ENCODE measurements around the gene CPM. TPM values are rescaled to one million over a fixed set of nuclear protein-coding genes. Genes with fewer than 3 reads are reported as not detected.
"Not testable (repeated sequence)": the region's sequence is repeated elsewhere in the genome, so short reads cannot be mapped to it uniquely, and the experiment has no call there.

Gene CPM
- total RNA-seq, 1 experiment from 2014 or later: 13.3 TPM

DNA sequence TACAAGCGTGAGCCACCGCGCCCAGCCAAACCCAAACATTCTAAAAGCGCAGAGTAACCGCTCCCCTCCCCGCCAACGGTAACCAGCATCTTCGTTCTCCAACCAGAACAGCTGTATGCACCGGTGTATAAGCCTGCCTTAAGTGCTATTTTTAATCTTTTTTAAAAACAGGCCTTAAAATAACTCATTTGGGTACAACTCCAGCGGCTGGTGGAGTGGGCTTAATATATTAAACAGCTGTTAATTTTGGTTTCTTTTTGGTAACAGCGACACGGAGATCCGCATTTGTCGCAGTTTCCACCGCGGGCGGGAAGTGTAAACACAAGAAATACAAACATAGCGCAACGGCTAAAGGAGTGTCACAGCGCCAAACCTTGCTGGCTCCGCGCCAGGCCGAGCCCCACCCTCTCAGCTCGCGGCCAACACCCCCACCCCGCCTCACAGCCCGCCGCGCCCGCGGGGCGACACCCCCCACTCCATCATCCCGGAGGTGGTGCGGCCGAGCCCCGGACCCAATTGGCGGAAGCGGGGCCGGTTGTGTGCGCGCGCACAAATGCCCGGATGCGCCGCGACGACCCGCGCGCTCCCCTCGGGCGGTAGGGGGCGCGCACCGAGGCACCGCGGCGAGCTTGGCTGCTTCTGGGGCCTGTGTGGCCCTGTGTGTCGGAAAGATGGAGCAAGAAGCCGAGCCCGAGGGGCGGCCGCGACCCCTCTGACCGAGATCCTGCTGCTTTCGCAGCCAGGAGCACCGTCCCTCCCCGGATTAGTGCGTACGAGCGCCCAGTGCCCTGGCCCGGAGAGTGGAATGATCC, 125.2 kb downstream of the CPM start, which contains the start of gene MDM2:
Gene MDM2 (plus strand): TSS at position 602 of the 812 bp plus-strand sequence. CDS start 301 bp downstream, outside the sequence.
- DNase-seq (ENCODE audit: low read depth): peak; percentile 90

DNA sequence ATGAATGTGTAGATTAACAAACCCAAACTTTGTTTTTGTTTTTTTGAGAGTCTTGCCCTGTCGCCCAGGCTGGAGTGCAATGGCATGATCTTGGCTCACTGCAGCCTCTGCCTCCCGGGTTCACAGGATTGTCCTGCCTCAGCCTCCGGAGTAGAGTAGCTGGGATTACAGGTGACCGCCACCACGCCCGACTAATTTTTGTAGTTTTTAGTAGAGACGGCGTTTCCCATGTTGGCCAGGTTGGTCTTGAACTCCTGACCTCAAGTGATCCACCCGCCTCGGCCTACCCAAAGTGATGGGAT, 125.7 kb downstream of the CPM start:
- DNase-seq (ENCODE audit: low read depth): not testable (repeated sequence)

DNA sequence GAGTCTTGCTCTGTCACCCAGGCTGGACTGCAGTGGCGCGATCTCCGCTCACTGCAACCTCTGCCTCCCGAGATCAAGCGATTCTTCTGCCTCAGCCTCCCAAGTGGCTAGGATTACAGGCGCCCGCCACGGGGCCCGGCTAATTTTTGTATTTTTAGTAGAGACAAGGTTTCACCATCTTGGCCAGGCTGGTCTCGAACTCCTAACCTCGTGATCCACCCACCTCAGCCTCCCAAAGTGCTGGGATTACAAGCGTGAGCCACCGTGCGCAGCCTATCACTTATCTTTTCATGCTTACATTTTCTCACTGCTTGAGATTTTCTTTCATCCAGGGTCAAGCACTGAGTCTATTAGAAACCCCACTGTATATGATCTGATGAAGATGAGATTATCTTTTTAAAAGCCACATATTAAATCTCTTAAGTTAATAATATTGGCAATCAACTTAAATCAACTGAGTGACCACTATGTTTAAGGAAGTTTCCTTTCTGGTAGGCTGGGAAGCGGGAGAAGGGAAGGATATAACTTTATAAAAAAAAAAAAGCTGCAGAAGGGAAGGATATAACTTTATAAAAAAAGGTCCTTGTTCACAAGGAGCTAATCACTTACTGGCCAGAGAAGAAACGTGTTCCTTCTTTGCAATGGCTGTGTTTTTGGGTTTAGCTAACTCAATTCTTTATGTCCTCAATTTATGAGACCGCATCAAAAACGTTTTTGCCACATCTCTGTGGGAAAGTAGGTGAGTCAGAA, 126.3 kb downstream of the CPM start:
- no peak for DNase-seq (ENCODE audit: low read depth)

DNA sequence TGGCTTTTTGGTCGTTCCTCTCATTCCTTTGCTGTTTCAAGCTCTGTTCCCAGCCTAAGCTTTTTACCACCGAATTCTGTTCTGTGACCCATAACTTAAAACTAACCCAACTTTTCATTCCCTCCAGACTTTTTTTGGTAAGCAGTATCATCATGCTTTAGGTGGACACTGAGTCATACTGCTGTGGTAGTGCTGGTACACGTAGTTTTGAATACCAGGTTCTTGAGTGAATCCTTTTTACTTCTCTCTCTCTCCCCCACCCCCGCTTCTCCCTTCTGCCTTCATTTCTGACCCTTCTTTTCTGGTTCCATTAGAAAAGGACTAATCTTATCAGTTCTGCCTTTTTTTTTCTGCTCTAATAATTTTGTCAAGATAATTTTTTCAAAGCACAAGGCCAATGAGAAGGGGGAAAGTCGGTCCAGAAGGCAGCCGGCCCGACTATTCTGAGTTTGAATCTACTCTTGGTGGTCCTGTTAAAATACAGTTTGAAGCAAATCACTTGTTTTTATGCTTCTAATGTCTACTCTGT, 127.3 kb downstream of the CPM start:
- DNase-seq (ENCODE audit: low read depth): no peak

DNA sequence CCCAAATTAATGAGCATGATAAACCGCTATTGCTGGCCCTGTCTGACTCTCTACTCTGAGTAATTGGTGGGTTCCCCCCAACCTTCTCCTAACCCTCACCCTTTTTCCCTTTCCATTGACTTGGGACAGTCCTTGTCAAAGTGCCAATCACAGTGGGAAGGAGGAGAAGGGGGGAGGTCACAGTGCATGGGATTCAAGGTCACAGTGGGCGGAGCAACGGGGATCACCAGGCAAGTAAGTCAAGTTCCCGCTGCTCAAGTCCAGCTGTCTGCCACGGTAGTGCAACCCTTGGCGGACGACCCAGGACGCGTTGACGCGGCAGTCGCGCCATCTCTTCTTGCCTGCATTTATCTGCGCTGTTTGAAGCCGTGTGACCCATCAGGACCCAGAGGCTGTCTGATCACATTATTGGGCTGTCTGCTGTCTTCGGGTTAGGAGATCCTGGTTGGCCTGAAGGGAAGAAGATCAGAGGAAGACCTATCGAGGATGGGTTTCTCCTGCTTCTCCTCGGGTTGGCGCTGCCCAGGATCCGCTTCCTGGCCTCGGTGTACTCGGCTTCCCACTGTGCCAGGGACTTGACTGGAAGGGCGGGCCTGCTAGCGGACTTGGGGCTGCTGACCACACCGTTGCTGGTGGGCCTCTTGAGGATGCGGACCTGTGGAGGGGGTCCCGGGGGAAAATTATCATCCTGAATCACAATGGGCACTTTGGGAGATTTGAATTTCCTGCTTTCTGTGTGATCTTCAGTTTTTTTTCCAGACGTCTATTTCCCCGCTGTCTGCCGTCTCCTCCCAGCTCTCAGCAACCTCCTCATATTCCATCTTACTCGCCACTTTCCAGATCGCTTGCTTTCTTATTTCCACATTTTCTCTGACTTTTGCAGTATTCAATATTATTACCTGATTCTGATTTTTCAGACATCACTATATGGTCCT, 128.0 kb downstream of the CPM start:
- no peak for DNase-seq (ENCODE audit: low read depth)

DNA sequence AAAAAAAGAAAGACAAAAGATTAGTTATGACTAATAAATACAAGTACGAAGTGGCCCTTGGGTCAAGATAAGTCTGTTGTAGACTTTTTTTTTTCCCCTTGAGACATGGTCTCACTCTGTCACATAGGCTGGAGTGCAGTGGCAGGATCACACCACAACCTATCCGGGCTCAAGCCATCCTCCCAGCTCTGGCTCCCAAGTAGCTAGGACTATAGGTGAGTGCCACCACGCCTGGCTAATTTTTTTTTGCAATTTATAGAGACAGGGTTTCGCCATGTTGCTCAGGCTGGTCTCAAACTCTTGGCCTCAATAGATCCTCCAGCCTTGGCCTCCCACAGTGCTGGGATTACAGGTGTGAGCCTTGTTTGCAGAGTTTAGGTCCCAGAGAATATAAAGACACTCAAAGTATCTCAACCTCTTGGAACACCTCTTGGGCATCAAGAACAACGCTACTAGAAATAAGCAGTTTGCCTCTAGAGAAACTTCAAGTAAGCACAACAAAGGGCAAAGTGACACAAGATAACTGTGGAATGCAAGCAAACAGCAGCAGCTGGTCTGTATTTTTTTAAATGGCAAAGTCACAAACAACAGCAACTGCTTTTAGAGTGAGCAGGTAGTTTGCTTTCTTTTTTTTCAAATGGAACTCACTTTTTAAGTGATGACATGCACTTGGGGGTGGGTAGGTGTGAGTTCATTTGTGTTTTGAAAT, 128.9 kb downstream of the CPM start:
- DNase-seq (ENCODE audit: low read depth): no peak

DNA sequence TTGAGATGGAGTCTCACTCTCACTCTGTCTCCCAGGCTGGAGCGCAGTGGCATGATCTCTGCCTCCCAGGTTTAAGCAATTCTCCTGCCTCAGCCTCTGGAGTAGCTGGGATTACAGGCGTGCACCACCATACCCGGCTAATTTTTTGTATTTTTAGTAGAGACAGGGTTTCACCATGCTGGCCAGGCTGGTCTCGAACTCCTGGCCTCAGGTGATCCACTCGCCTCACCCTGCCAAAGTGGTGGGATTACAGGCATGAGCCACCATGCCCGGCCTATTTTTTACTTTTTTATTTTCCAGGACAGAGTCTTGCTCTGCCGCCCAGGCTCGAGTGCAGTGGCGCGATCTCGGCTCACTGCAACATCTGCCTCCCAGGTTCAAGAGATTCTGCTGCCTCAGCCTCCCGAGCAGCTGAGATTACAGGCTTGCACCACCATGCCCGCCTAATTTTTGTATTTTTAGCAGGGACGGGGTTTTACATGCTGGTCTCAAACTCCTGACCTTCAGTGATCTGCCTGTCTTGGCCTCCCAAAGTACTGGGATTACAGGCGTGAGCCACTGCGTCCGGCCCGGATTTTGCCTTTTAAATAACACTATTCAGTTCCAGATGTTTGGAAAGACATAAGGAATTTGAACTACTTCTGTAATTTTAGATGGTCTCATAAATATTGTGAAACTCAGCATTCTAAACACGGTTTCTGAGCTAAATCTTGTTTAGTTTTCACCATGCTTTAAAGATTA, 129.9 kb downstream of the CPM start:
- not testable (repeated sequence) for DNase-seq (ENCODE audit: low read depth)

DNA sequence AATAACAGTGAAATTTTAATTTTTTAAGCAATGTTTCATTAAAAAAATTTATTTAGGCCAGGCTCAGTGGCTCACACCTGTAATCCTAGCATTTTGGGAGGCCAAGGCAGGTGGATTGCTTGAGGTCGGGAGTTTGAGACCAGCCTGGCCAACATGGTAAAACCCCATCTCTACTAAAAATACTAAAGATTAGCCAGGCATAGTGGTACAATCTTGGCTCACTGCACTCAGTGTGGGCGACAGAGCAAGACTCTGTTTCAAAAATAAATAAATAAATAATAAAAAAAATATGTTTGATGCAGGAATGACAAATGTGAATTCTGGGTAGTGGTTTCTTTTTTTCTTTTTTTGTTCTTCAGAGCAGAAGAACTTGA, 130.6 kb downstream of the CPM start:
- DNase-seq (ENCODE audit: low read depth): not testable (repeated sequence)

Other genes starting within 250 kb of the CPM start
- 77.5 and 78.0 TPM in 2 replicates for gene NUP107, start 246.2 kb downstream of the CPM start, total RNA-seq (2014; rRNA removed)
- 2.1 and 5.2 TPM in 2 replicates for gene SLC35E3, start 187.0 kb downstream of the CPM start, total RNA-seq (2014; rRNA removed)
- gene MDM2, start 125.0 kb downstream of the CPM start, total RNA-seq (2014; rRNA removed): 113 and 119 TPM in 2 replicates

All from LHCN-M2 (cell line).